ENCODE results near the gene SH3GL2.

GRCh38 chr9:17597977-17598376, 19.1 kb downstream of the SH3GL2 start:
- TF ChIP-seq EZH2 (IDR thresholded peaks at IDR 0.05; ENCODE audit: low read length) (no peak), CTCF (optimal IDR thresholded peaks at IDR 0.05 in 1 of 3, IDR thresholded peaks at IDR 0.05 in 1 of 3, conservative IDR thresholded peaks at IDR 0.05 in 1 of 3; ENCODE audit: extremely low read depth in 1 of 3, insufficient read depth in 2 of 3, low read length in 3 of 3) (no peak)
